Measurements from ENCODE around the gene ASIC2.

GRCh38 chr17:33013596-33014375 lies 279.3 kb downstream of the ASIC2 start:
- TF ChIP-seq CTCF (conservative IDR thresholded peaks at IDR 0.05) (no peak), EZH2 (IDR thresholded peaks at IDR 0.05; ENCODE audit: low read depth) (no peak)
